Measurements from ENCODE around the gene MAN2A1.
"Not testable (repeated sequence)": the region's sequence is repeated elsewhere in the genome, so short reads cannot be mapped to it uniquely, and the experiment has no call there.

MAN2A1 gene

GRCh38 chr5:109868737-109869136 is 179.0 kb downstream of the MAN2A1 start:
- no peak for DNase-seq (ENCODE audit: low spot score)

DNA sequence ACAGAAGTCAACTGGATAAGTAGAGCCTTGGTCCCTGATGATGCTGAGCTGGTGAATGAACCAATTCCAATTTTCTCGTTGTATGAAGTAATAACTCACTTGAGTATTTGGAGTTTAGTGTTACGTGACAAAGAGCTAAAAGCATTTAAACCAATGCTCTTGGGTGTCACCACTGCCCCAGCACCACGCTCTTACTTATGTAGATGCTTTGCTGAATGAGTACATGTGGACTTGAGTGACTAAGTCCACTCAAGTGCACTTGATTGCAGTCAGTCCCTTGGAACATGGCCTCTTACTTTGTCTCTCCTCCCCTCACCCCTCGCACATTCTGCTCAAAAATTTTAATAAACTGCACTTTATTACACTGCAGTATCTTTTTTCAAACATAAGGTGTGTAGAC is 184.0 kb downstream of the MAN2A1 start:
- DNase-seq (ENCODE audit: low spot score) = no peak

DNA sequence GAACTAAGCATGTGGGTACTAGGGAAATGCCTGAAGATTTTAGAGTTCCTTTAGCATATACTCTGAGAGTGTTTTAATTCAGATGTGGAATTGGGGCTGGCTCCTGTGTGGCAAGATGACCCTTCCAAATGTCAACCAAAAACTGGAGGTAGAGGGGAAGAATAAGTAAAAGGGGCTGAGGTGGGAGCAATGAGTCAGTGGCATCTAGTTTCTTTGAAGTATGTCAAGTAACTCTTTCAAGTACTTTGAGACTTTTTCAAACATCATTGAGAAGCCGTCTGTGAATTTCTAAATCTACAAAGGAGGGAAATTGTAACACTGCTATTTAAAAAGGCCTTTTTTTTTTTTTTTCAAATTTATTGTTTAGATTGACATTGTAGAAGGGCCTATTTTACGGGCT is 184.4 kb downstream of the MAN2A1 start:
- DNase-seq (ENCODE audit: low spot score) = no peak

DNA sequence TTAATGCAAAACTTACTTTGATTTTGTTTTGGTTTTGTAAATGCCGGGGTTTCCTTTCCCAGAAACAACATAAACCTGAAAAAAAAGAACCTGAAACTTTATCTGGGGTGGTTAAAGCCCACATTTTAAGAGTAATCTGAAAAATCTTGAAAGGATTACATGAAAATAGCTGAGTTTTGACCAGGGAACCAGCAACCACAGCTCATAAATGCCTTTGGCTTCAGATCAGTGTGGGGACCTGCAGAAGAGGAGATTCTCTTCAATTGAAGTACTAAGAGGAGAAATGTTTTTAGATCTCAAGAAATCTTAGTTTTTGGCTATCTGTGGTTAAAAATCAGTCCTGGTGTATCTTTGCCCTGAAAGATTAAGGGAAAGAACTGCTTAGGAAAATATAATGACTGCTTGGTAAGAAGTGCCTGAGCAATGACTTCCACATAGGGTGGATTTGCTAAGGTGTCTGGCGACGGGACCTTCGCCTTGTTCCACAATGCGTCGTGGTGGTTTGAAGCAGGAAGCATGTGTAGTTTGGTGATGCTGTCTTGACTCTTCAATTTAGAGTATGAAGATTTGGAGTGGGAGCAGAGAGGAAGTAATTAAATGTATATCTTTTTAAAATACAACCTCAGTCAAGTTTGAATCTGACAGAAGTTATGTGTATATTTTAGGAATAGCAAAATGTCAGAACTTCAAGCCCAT is 186.5 kb downstream of the MAN2A1 start:
- no peak for DNase-seq (ENCODE audit: low spot score)

GRCh38 chr5:109876941-109877669 is 187.4 kb downstream of the MAN2A1 start:
- peak; percentile 47 for DNase-seq (ENCODE audit: low spot score)

DNA sequence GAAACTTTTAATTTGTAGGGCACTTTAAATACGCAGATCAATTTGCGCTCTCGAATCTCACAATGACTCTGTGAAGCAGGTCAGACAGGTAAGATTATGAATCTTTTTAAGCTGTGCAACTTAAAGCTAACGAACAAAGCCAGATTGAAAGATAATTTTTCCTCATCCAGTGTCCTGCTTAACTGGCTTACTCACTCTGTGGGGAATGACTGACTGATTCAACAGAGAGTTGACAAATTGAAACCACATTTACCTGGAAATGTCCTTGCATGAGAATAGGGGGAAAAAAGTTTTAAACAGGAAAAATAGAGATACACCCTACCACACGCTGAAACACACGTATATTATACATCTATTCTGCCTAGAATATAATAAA is 187.9 kb downstream of the MAN2A1 start:
- no peak for DNase-seq (ENCODE audit: low spot score)

- DNase-seq (ENCODE audit: low spot score) = no peak
These were observed 189.2 kb downstream of the MAN2A1 start for GRCh38 chr5:109878887-109879286.

DNA sequence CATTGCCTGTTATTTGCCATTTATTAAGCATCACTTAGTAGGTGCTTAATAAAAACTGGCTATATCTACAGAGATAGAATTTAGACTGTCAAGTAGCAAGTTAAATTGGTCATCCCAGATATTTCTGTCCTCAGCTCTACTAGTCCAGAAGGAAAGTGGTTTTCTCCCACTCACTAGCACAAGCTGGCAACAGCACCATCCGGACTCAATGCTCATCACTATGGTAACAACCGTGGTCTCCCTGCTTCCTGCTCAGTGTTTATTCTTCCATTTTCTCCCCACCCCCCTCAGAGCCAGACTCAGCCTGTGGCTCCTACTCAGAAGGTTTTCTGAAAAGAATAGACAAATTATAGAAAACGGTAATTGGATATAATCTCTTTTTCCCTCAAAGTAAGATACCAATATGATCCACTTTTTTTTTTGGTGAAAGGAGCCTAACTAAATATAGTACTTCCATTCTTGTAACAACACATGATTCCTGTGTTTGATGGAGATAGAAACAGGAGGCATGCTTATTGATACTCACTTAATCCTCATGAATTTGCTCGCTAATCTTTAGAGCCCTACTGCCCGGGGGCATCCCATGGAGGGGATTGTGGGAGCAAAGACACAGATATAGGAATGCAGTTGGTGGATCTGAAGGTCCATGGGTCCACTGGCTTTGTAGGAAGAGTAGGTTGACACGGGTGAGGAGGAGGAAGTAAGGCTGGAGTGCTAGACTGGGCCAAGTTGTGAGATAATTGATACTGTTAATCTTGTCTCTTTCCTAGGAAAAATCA is 191.4 kb downstream of the MAN2A1 start:
- DNase-seq (ENCODE audit: low spot score) = no peak

- no peak for DNase-seq (ENCODE audit: low spot score)
These were observed 192.8 kb downstream of the MAN2A1 start for GRCh38 chr5:109882546-109882945.

DNA sequence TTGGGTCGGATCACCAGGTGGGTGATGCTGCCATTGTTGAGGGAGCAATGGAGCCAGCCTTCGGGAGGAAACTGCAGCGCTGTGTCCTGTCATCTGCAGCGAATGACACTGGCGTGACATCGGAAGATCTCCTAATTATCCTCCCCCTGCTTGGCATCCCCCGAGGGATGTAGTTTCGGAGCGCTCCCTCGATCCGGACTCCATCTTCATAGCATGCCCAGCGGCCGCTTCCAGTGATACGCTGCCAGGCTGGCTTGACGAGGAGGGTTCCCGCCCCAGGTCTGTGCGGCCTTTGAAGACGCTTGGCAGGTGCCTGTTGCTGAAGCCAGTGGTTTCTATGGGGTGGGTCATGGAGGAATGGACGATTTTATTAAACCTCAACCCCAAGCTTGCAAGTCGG is 194.9 kb downstream of the MAN2A1 start:
- no peak for DNase-seq (ENCODE audit: low spot score)

DNA sequence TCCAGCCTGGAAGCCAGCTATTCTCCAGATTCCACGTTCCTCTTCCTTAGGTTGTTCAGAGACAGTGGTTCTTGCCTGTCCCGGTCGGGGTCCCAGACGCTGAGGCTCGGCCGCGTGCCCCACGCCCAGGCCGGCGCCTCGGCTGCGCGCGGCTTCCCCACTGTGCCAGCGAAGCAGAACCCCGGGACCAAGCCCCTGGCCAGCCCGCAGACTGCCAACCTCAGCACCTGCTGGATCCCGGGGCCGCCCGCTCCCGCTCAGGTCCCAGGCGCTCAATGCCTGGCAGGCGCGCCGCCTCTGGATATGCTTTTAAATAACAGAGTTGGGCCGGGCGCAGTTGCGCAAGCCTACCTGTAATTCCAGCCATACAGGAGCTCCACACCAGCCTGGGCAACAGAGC is 195.5 kb downstream of the MAN2A1 start:
- no peak for DNase-seq (ENCODE audit: low spot score)

DNA sequence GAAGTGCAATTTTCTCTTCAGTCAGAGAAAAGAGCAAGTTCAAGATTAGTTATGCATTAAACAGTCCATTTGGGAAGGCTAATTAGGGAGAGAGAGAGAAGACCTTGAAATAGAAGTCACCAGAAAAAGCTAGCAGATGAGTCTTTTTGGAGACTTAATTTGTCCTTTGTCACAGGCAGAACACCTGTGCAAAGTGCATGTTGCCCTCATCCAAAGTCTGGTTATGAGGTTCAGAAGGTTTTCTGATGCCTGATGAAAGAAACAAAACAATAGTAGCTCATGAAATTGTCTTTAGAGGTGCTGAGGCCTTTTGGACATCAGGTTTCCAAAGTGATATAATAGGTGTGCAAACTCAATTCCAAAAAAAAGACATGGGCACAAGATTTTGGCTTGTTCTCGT is 199.3 kb downstream of the MAN2A1 start:
- DNase-seq (ENCODE audit: low spot score) = no peak

DNA sequence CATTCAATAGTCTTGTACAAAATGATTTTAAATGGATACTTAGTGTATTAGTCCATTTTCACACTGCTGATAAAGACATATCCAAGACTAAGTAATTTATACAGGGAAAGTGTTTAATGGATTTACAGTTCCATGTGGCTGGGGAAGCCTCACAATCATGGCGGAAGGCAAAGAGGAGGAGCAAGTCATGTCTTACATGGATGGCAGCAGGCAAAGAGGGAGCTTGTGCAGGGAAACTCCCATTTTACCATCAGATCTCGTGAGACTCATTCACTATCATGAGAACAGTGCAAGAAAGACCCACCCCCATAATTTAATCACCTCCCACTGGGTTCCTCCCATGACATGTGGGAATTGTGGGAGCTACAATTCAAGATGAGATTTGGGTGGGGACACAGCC is 203.5 kb downstream of the MAN2A1 start:
- not testable (repeated sequence) for DNase-seq (ENCODE audit: low spot score)

GRCh38 chr5:109898269-109899162 is 208.8 kb downstream of the MAN2A1 start:
- no peak for DNase-seq (ENCODE audit: low spot score)

GRCh38 chr5:109899163-109899535 is 209.4 kb downstream of the MAN2A1 start:
- DNase-seq (ENCODE audit: low spot score) = no peak

GRCh38 chr5:109900461-109900860 is 210.7 kb downstream of the MAN2A1 start:
- DNase-seq (ENCODE audit: low spot score) = no peak

DNA sequence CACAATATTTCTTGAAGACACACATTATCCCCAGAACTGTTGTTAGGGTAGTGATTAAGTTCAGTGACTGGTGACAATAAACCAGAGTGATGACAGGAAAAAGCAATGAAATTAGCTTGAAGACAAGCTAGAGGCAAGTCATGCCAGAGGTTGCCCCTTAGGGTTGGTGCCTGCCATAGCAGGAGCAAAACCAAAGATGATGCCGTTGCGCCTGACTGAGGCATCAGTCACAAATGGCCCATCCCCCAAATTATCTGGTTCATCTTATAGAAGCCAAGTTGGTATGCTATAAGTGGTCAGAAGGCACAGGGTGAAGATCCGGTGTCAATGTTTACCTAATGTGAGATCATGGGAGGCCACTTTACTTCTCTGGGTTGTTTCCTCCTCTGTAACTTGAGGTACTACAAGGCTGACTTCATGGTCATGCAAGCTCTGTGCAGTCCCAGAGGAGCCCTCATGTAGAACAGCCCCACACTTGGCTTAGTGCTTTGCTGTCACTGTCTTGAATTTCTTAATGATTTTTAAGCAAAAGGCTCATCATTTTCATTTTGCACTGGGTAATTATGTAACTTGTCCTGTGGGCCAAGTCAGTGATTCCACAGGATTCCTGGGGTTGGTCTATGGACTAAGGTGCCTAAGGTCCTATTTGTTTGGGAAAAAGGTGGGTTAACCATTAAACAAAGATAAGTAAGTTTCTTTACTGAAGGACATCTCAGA is 211.3 kb downstream of the MAN2A1 start:
- DNase-seq (ENCODE audit: low spot score) = no peak

DNA sequence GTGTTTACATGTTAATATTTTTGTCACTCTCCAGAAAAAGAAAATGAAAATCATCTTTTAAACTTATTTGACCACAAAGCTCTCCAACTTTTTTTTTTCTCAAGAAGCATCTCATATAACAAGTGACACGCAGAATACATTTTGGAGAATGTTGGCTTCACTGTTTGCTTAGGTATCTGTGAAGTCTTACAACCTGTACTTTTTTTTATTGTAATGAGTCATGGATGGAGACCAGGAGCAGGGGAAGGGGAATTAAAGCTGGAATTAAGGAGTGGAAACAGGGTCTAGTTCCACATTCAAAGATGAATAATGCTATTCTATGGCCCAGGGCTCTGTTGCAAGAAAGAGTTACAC is 211.9 kb downstream of the MAN2A1 start:
- DNase-seq (ENCODE audit: low spot score) = no peak

GRCh38 chr5:109903061-109903460 is 213.3 kb downstream of the MAN2A1 start:
- no peak for DNase-seq (ENCODE audit: low spot score)

- DNase-seq (ENCODE audit: low spot score) = no peak
These were observed 216.2 kb downstream of the MAN2A1 start for GRCh38 chr5:109905906-109906305.

DNA sequence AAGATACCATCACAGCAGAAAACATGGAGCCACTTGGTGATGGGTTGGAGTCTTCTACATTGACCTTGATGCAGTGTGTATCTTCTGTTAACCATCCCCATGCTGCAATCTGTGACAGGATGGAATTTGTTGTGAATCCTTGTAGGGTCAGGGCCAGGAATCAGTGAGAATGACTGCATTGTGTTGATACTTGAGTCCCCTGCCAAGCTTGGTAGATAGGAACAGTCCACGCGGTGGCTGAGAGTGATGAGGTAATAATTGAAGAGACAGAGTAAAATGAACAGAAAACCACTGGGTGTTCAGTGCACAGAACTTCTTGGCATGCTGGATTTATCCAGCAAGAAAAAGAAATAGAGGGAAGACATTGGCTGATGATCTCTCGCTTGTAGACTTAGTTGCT is 217.5 kb downstream of the MAN2A1 start:
- DNase-seq (ENCODE audit: low spot score) = no peak

DNA sequence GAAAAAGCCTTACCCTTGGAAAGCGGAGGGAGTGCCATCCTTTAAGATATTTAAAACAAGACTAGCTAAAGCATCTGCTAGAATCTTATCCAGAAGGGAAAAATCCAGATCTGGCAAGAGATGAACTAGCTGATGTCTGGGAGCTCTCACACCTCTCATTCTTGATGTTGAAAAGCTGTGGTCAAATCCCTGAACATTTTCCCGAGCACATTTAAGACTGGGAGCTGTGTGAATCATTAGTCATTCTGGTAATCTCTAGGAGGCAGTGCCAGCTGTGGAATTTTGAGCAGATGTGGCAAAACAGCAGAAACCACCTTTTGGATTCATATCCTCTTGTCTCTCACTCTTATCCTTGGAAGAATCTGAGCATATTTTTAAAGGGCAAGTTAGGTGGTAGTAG is 218.0 kb downstream of the MAN2A1 start:
- peak; percentile 58 for DNase-seq (ENCODE audit: low spot score)

All from AG20443 (cell line).